Measurements from ENCODE around the gene EPB41. TPM values are rescaled to one million over a fixed set of nuclear protein-coding genes. Genes with fewer than 3 reads are reported as not detected.

The EPB41 gene
- total and polyA plus RNA-seq, 2 experiments from 2014 or later: 26.8 to 112 TPM

DNA sequence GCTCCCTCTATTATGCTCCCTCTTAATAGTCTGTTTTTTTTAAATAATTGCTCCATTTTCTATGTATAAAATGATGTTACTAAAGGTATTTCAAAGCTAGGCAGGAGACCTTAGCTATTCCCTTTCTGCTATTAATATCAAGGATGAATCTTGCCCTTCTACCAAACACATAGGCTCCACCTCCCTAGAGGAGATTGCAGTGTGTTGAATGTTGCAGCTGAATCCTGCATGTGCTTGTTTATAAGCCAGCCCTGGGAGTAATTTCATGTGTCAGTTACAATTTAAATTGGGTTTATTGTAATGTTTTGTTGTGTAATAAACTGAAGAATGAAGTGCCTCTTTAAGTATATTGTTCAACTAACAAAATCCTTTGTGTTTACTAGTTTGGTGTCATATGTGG, 143.3 kb downstream of the EPB41 start:
- Histone ChIP-seq H3K4me3 (no peak overlapping the region), H2AFZ (no peak overlapping the region), H4K20me1 (replicated peaks; ENCODE audit: insufficient read depth) (no peaks in the 10 kb centered on the region), H3K4me2 (no peak overlapping the region), H3K4me1 (ENCODE audit: insufficient read depth) (no peaks in the 10 kb centered on the region), H3K27ac (ENCODE audit: low read depth) (no peak overlapping the region; the same call in 1 of the 2 replicates), H3K27me3 (ENCODE audit: insufficient read depth) (no peaks in the 10 kb centered on the region), H3K9me2 (ENCODE audit: insufficient read depth) (no peaks in the 10 kb centered on the region), H3F3A (replicated peaks; ENCODE audit: low read depth) (no peaks in the 10 kb centered on the region), H3K79me2 (replicated peaks; ENCODE audit: insufficient read depth) (no peaks in the 10 kb centered on the region), H3K36me3 (ENCODE audit: insufficient read depth) (no peaks in the 10 kb centered on the region)
- no peak for TF ChIP-seq CREB1 (CRISPR knock-in tag; IDR thresholded peaks at IDR 0.05; ENCODE audit: low read depth)
- no peak for TF ChIP-seq EZH2phosphoT487 (IDR thresholded peaks at IDR 0.05; ENCODE audit: unreplicated experiment)
- TF ChIP-seq JUNB (IDR thresholded peaks at IDR 0.05; ENCODE audit: unreplicated experiment): no peak
- TF ChIP-seq ZNF114 (CRISPR knock-in tag; IDR thresholded peaks at IDR 0.05): no peak
- TF ChIP-seq, protein P1, sequence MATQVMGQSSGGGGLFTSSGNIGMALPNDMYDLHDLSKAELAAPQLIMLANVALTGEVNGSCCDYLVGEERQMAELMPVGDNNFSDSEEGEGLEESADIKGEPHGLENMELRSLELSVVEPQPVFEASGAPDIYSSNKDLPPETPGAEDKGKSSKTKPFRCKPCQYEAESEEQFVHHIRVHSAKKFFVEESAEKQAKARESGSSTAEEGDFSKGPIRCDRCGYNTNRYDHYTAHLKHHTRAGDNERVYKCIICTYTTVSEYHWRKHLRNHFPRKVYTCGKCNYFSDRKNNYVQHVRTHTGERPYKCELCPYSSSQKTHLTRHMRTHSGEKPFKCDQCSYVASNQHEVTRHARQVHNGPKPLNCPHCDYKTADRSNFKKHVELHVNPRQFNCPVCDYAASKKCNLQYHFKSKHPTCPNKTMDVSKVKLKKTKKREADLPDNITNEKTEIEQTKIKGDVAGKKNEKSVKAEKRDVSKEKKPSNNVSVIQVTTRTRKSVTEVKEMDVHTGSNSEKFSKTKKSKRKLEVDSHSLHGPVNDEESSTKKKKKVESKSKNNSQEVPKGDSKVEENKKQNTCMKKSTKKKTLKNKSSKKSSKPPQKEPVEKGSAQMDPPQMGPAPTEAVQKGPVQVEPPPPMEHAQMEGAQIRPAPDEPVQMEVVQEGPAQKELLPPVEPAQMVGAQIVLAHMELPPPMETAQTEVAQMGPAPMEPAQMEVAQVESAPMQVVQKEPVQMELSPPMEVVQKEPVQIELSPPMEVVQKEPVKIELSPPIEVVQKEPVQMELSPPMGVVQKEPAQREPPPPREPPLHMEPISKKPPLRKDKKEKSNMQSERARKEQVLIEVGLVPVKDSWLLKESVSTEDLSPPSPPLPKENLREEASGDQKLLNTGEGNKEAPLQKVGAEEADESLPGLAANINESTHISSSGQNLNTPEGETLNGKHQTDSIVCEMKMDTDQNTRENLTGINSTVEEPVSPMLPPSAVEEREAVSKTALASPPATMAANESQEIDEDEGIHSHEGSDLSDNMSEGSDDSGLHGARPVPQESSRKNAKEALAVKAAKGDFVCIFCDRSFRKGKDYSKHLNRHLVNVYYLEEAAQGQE (IDR thresholded peaks at IDR 0.05; ENCODE audit: unreplicated experiment): no peak
- TF ChIP-seq, protein P2, sequence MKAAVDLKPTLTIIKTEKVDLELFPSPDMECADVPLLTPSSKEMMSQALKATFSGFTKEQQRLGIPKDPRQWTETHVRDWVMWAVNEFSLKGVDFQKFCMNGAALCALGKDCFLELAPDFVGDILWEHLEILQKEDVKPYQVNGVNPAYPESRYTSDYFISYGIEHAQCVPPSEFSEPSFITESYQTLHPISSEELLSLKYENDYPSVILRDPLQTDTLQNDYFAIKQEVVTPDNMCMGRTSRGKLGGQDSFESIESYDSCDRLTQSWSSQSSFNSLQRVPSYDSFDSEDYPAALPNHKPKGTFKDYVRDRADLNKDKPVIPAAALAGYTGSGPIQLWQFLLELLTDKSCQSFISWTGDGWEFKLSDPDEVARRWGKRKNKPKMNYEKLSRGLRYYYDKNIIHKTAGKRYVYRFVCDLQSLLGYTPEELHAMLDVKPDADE (IDR thresholded peaks at IDR 0.05): no peak
- no peak for TF ChIP-seq NANOG (IDR thresholded peaks at IDR 0.05; ENCODE audit: borderline replicate concordance)
- no peak for TF ChIP-seq ZNF331 (CRISPR knock-in tag; IDR thresholded peaks at IDR 0.05; ENCODE audit: low read depth)
- TF ChIP-seq STAT1 (IDR thresholded peaks at IDR 0.05; ENCODE audit: unreplicated experiment): no peak
- no peak for TF ChIP-seq POLR2AphosphoS5 (IDR thresholded peaks at IDR 0.05; ENCODE audit: low read depth)
- TF ChIP-seq, protein P3, sequence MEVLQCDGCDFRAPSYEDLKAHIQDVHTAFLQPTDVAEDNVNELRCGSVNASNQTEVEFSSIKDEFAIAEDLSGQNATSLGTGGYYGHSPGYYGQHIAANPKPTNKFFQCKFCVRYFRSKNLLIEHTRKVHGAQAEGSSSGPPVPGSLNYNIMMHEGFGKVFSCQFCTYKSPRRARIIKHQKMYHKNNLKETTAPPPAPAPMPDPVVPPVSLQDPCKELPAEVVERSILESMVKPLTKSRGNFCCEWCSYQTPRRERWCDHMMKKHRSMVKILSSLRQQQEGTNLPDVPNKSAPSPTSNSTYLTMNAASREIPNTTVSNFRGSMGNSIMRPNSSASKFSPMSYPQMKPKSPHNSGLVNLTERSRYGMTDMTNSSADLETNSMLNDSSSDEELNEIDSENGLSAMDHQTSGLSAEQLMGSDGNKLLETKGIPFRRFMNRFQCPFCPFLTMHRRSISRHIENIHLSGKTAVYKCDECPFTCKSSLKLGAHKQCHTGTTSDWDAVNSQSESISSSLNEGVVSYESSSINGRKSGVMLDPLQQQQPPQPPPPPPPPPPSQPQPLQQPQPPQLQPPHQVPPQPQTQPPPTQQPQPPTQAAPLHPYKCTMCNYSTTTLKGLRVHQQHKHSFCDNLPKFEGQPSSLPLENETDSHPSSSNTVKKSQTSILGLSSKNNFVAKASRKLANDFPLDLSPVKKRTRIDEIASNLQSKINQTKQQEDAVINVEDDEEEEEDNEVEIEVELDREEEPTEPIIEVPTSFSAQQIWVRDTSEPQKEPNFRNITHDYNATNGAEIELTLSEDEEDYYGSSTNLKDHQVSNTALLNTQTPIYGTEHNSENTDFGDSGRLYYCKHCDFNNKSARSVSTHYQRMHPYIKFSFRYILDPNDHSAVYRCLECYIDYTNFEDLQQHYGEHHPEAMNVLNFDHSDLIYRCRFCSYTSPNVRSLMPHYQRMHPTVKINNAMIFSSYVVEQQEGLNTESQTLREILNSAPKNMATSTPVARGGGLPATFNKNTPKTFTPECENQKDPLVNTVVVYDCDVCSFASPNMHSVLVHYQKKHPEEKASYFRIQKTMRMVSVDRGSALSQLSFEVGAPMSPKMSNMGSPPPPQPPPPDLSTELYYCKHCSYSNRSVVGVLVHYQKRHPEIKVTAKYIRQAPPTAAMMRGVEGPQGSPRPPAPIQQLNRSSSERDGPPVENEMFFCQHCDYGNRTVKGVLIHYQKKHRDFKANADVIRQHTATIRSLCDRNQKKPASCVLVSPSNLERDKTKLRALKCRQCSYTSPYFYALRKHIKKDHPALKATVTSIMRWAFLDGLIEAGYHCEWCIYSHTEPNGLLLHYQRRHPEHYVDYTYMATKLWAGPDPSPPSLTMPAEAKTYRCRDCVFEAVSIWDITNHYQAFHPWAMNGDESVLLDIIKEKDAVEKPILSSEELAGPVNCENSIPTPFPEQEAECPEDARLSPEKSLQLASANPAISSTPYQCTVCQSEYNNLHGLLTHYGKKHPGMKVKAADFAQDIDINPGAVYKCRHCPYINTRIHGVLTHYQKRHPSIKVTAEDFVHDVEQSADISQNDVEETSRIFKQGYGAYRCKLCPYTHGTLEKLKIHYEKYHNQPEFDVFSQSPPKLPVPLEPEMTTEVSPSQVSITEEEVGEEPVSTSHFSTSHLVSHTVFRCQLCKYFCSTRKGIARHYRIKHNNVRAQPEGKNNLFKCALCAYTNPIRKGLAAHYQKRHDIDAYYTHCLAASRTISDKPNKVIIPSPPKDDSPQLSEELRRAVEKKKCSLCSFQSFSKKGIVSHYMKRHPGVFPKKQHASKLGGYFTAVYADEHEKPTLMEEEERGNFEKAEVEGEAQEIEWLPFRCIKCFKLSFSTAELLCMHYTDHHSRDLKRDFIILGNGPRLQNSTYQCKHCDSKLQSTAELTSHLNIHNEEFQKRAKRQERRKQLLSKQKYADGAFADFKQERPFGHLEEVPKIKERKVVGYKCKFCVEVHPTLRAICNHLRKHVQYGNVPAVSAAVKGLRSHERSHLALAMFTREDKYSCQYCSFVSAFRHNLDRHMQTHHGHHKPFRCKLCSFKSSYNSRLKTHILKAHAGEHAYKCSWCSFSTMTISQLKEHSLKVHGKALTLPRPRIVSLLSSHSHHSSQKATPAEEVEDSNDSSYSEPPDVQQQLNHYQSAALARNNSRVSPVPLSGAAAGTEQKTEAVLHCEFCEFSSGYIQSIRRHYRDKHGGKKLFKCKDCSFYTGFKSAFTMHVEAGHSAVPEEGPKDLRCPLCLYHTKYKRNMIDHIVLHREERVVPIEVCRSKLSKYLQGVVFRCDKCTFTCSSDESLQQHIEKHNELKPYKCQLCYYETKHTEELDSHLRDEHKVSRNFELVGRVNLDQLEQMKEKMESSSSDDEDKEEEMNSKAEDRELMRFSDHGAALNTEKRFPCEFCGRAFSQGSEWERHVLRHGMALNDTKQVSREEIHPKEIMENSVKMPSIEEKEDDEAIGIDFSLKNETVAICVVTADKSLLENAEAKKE (CRISPR knock-in tag; IDR thresholded peaks at IDR 0.05): no peak
- TF ChIP-seq EZH2 (IDR thresholded peaks at IDR 0.05; ENCODE audit: low read depth, unreplicated experiment): no peak
- TF ChIP-seq, protein P4, sequence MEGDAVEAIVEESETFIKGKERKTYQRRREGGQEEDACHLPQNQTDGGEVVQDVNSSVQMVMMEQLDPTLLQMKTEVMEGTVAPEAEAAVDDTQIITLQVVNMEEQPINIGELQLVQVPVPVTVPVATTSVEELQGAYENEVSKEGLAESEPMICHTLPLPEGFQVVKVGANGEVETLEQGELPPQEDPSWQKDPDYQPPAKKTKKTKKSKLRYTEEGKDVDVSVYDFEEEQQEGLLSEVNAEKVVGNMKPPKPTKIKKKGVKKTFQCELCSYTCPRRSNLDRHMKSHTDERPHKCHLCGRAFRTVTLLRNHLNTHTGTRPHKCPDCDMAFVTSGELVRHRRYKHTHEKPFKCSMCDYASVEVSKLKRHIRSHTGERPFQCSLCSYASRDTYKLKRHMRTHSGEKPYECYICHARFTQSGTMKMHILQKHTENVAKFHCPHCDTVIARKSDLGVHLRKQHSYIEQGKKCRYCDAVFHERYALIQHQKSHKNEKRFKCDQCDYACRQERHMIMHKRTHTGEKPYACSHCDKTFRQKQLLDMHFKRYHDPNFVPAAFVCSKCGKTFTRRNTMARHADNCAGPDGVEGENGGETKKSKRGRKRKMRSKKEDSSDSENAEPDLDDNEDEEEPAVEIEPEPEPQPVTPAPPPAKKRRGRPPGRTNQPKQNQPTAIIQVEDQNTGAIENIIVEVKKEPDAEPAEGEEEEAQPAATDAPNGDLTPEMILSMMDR (conservative IDR thresholded peaks at IDR 0.05; ENCODE audit: low read depth in 2 of 2): no peak
- DNase-seq (ENCODE audit: low spot score) (no peak), ATAC-seq (no peak)
- no peak overlapping the region for H3K4me3 Mint-ChIP-seq
- H3K27me3 Mint-ChIP-seq (ENCODE audit: insufficient read depth, low read depth, poor library complexity): no peaks in the 10 kb centered on the region
- peaks cover 7% of the 10 kb centered on the region; the same call in 2 of the 3 replicates for H3K4me1 Mint-ChIP-seq
- H3K9me3 Mint-ChIP-seq: no peaks in the 10 kb centered on the region
- H3K27ac Mint-ChIP-seq: no peak overlapping the region
- no peaks in the 10 kb centered on the region; the same call in 2 of the 3 replicates for H3K36me3 Mint-ChIP-seq (ENCODE audit: low read depth)
